Mesenchymal stem cell (in vitro differentiated cells and primary cell): ENCODE results near the gene GFOD1.

ENCODE experiments used
- DNase-seq: peaks from one replicate; pipeline ENCODE4 v3.0.0-alpha.2; 2013
- H2AFZ ChIP-seq: one replicate; pipeline ENCODE4 v1.6.1; 2013; ENCODE audit warnings: low read depth, mild to moderate bottlenecking, control low read depth, inconsistent platforms, low read length, moderate library complexity
- H2AK5ac ChIP-seq: 2 replicates; pipeline ENCODE4 v1.6.1; 2013; ENCODE audit warnings: low read length, moderate library complexity, mild to moderate bottlenecking, inconsistent platforms; ENCODE audit not compliant: severe bottlenecking
- H2BK120ac ChIP-seq: one replicate; pipeline ENCODE4 v1.6.1; 2013; ENCODE audit warnings: low read depth, mild to moderate bottlenecking, inconsistent platforms, low read length, moderate library complexity
- H2BK12ac ChIP-seq, 2 experiments: one replicate each; pipeline ENCODE4 v1.6.1; 2013; ENCODE audit warnings: inconsistent platforms in 2 of 2, low read length in 2 of 2, mild to moderate bottlenecking in 2 of 2, moderate library complexity in 2 of 2, control low read depth in 1 of 2
- H2BK15ac ChIP-seq: one replicate; pipeline ENCODE4 v1.6.1; 2013; ENCODE audit warnings: mild to moderate bottlenecking, low read depth, inconsistent platforms; ENCODE audit not compliant: poor library complexity, severe bottlenecking
- H2BK5ac ChIP-seq: 2 replicates; pipeline ENCODE4 v1.6.1; 2013; ENCODE audit warnings: low read depth, mild to moderate bottlenecking, low read length, control low read depth, inconsistent platforms; ENCODE audit not compliant: poor library complexity, severe bottlenecking
- H3K14ac ChIP-seq, 2 experiments: one replicate each; pipeline ENCODE4 v1.6.1; 2013; ENCODE audit warnings: inconsistent platforms in 2 of 2, low read length in 2 of 2, control low read depth in 1 of 2, mild to moderate bottlenecking in 1 of 2, moderate library complexity in 1 of 2
- H3K18ac ChIP-seq, 2 experiments: one replicate each; pipeline ENCODE4 v1.6.1; 2013; ENCODE audit warnings: inconsistent platforms in 2 of 2, low read length in 2 of 2, control low read depth in 1 of 2, low read depth in 1 of 2, mild to moderate bottlenecking in 1 of 2
- H3K23ac ChIP-seq, 2 experiments: one replicate each; pipeline ENCODE4 v1.6.1; 2013; ENCODE audit warnings: inconsistent platforms in 2 of 2, low read length in 2 of 2, mild to moderate bottlenecking in 2 of 2, moderate library complexity in 2 of 2, control low read depth in 1 of 2
- H3K27ac ChIP-seq: 2 replicates; pipeline ENCODE4 v1.5.1; 2013; ENCODE audit warnings: mild to moderate bottlenecking, moderate library complexity, low read length, control low read depth, inconsistent platforms; ENCODE audit not compliant: poor library complexity, severe bottlenecking
- H3K27me3 ChIP-seq, 2 experiments: 2 replicates each; pipeline versions ENCODE4 v1.6.1 to v1.7.0; 2013; ENCODE audit warnings: low read length in 2 of 2, mild to moderate bottlenecking in 2 of 2, moderate library complexity in 2 of 2, control low read depth in 1 of 2, inconsistent platforms in 1 of 2; ENCODE audit not compliant: control insufficient read depth in 1 of 2, insufficient read depth in 1 of 2
- H3K36me3 ChIP-seq, 2 experiments: 2 replicates each; pipeline versions ENCODE4 v1.6.1 to v1.7.0; 2013; ENCODE audit warnings: low read length in 2 of 2, control low read depth in 1 of 2, inconsistent platforms in 1 of 2, low read depth in 1 of 2, mild to moderate bottlenecking in 1 of 2; ENCODE audit not compliant: insufficient read depth in 2 of 2, control insufficient read depth in 1 of 2
- H3K4ac ChIP-seq, 2 experiments: one replicate each; pipeline ENCODE4 v1.6.1; 2013; ENCODE audit warnings: inconsistent platforms in 2 of 2, low read length in 2 of 2, mild to moderate bottlenecking in 2 of 2, moderate library complexity in 2 of 2, control low read depth in 1 of 2, low read depth in 1 of 2
- H3K4me1 ChIP-seq: 2 replicates; pipeline ENCODE4 v1.6.1; 2013; ENCODE audit warnings: low read depth, low read length, control low read depth; ENCODE audit not compliant: control insufficient read depth, insufficient read depth
- H3K4me2 ChIP-seq: 2 replicates; pipeline ENCODE4 v1.6.1; 2013; ENCODE audit warnings: low read length, mild to moderate bottlenecking, inconsistent platforms; ENCODE audit not compliant: poor library complexity, severe bottlenecking
- H3K4me3 ChIP-seq, 2 experiments: 2 replicates each; pipeline versions ENCODE4 v1.5.1 to v1.7.0; 2013; ENCODE audit warnings: low read length in 2 of 2, mild to moderate bottlenecking in 2 of 2, control low read depth in 1 of 2, low read depth in 1 of 2; ENCODE audit not compliant: insufficient read depth in 1 of 2
- H3K79me1 ChIP-seq: replicated peaks from 2 replicates; pipeline ENCODE4 v1.6.1; 2013; ENCODE audit warnings: mild to moderate bottlenecking, control low read depth, low read length, inconsistent platforms; ENCODE audit not compliant: poor library complexity, severe bottlenecking
- H3K9ac ChIP-seq: 2 replicates; pipeline ENCODE4 v1.7.0; 2013; ENCODE audit warnings: mild to moderate bottlenecking, low read length, moderate library complexity
- H3K9me3 ChIP-seq: 2 replicates; pipeline ENCODE4 v1.7.0; 2013; ENCODE audit warnings: mild to moderate bottlenecking, low read length; ENCODE audit not compliant: control insufficient read depth
- H4K8ac ChIP-seq: one replicate; pipeline ENCODE4 v1.6.1; 2013; ENCODE audit warnings: inconsistent platforms, mild to moderate bottlenecking, low read length, moderate library complexity
- H4K91ac ChIP-seq: one replicate; pipeline ENCODE4 v1.6.1; 2013; ENCODE audit warnings: mild to moderate bottlenecking, low read length, inconsistent platforms
- WGBS: methylation state at CpG from one replicate; pipeline ENCODE4 v1.1.7; 2013; ENCODE audit warnings: mixed read lengths; 5-methylcytosine and 5-hydroxymethylcytosine counted together

GFOD1 gene

GRCh38 chr6:13425943-13426931 lies 61.2 kb downstream of the GFOD1 start:
- DNase-seq = no peak
- Histone ChIP-seq H3K9ac (peak overlapping the region; percentile 8), H2BK120ac (no peak overlapping the region), H4K91ac (peak overlapping the region; percentile 28), H3K14ac (no peak overlapping the region), H2AFZ (no peak overlapping the region), H3K4ac (no peak overlapping the region), H3K36me3 (no peaks in the 10 kb centered on the region), H3K4me2 (no peak overlapping the region), H3K27ac (no peak overlapping the region), H2BK5ac (no peak overlapping the region), H3K27me3 (no peaks in the 10 kb centered on the region), H2BK15ac (no peak overlapping the region), H4K8ac (peak overlapping the region; percentile 45), H2AK5ac (no peak overlapping the region), H3K79me1 (peaks cover 5% of the 10 kb centered on the region), H3K9me3 (no peaks in the 10 kb centered on the region), H3K4me3 (no peak overlapping the region), H2BK12ac (peak overlapping the region; percentile 0 to 49), H3K18ac (peak overlapping the region in 1 of 2 experiments; percentile 2), H3K23ac (no peak overlapping the region), H3K4me1 (peaks cover 16% of the 10 kb centered on the region)
- 88% methylated on average over 20 of the region's 22 CpGs for WGBS

- Histone ChIP-seq H2AK5ac (no peak overlapping the region), H3K27me3 (no peaks in the 10 kb centered on the region), H3K36me3 (no peaks in the 10 kb centered on the region), H3K27ac (no peak overlapping the region), H3K4ac (no peak overlapping the region), H2BK12ac (no peak overlapping the region), H3K14ac (no peak overlapping the region), H4K91ac (no peak overlapping the region), H3K4me3 (no peak overlapping the region), H3K79me1 (peaks cover 5% of the 10 kb centered on the region), H2BK5ac (no peak overlapping the region), H2BK15ac (no peak overlapping the region), H2BK120ac (no peak overlapping the region), H3K4me2 (no peak overlapping the region), H2AFZ (no peak overlapping the region), H3K23ac (no peak overlapping the region), H3K9ac (no peak overlapping the region), H3K4me1 (peaks cover 16% of the 10 kb centered on the region), H3K18ac (no peak overlapping the region), H4K8ac (no peak overlapping the region), H3K9me3 (no peaks in the 10 kb centered on the region)
- no peak for DNase-seq
- WGBS = 28% methylated on average over 3 of the region's 3 CpGs
These were observed 62.0 kb downstream of the GFOD1 start for GRCh38 chr6:13425270-13425873.

DNA sequence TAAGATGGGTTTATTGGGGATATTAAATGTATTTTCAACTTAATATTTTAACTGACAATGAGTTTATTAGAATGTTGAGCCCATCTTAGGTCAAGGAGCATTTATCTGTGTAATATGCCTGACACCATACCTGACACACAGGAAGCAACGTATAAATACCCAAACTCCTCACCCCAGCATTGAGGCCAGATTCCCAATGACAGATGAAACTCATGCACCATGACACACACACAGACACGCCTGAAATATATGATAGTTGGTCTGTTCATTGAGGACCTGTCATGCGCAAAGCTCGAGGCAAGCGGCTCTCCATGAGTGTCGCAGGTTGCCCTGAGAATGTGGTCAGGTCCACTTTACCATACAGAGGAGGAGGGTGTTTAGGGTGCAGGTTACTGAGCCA lies 64.1 kb downstream of the GFOD1 start:
- Histone ChIP-seq H3K9me3 (no peaks in the 10 kb centered on the region), H3K4me2 (no peak overlapping the region), H2BK12ac (peak overlapping the region in 1 of 2 experiments; percentile 6), H2BK120ac (no peak overlapping the region), H3K23ac (no peak overlapping the region), H3K4me3 (no peak overlapping the region), H3K79me1 (peaks cover 1% of the 10 kb centered on the region), H2AK5ac (peak overlapping the region; percentile 9), H4K91ac (peak overlapping the region; percentile 2), H3K4ac (no peak overlapping the region), H3K18ac (no peak overlapping the region), H3K27ac (peak overlapping the region; percentile 12), H2BK15ac (no peak overlapping the region), H4K8ac (peak overlapping the region; percentile 1), H3K9ac (no peak overlapping the region), H3K27me3 (no peaks in the 10 kb centered on the region), H2AFZ (no peak overlapping the region), H3K4me1 (peaks cover 14% of the 10 kb centered on the region), H3K36me3 (no peaks in the 10 kb centered on the region), H2BK5ac (no peak overlapping the region), H3K14ac (no peak overlapping the region)
- DNase-seq = no peak
- whole genome bisulfite sequencing = 72% methylated on average over 6 of the region's 6 CpGs

GRCh38 chr6:13422681-13423221 lies 64.6 kb downstream of the GFOD1 start:
- no peaks in the 10 kb centered on the region for H3K9me3 ChIP-seq

More at GRCh38 chr6:13422681-13423221, 64.6 kb downstream of the GFOD1 start:
- Histone ChIP-seq H4K8ac (peak overlapping the region; percentile 91), H3K18ac (peak overlapping the region in 1 of 2 experiments; percentile 96), H3K4me1 (peaks cover 11% of the 10 kb centered on the region), H3K23ac (no peak overlapping the region), H3K9ac (no peak overlapping the region), H3K4me3 (no peak overlapping the region), H3K27ac (peak overlapping the region; percentile 80), H2BK12ac (peak overlapping the region in 1 of 2 experiments; percentile 31), H2BK120ac (no peak overlapping the region), H2BK15ac (no peak overlapping the region), H3K4me2 (no peak overlapping the region), H3K27me3 (no peaks in the 10 kb centered on the region), H2AK5ac (no peak overlapping the region), H3K36me3 (no peaks in the 10 kb centered on the region), H3K14ac (no peak overlapping the region), H3K79me1 (peaks cover 1% of the 10 kb centered on the region), H3K4ac (peak overlapping the region; percentile 57 to 63), H2BK5ac (peak overlapping the region; percentile 48), H4K91ac (no peak overlapping the region), H2AFZ (no peak overlapping the region)
- WGBS = 26% methylated on average over 3 of the region's 5 CpGs
- peak; percentile 45 for DNase-seq
